DOHH2 (cell line): ENCODE measurements around the gene CDH4.

ENCODE experiments used
- H3F3A ChIP-seq: fragments of 200-600 bp; sonication (generic), shearing (Covaris generic); 2 replicates; pipeline ENCODE4 v1.6.0; 2016; ENCODE audit warnings: antibody characterized with exemption, mild to moderate bottlenecking; ENCODE audit not compliant: control insufficient read depth, insufficient read depth
- H3K27ac ChIP-seq: fragments of 200-600 bp; sonication (generic); 2 replicates; pipeline ENCODE4 v1.5.1; 2014; ENCODE audit warnings: low read depth, mild to moderate bottlenecking, low read length, moderate library complexity
- H3K27me3 ChIP-seq: fragments of 200-600 bp; sonication (generic); 2 replicates; pipeline ENCODE4 v1.6.1; 2014; ENCODE audit warnings: mild to moderate bottlenecking, low read length, mixed read lengths; ENCODE audit not compliant: control insufficient read depth
- H3K36me3 ChIP-seq: fragments of 200-600 bp; sonication (generic); 2 replicates; pipeline ENCODE4 v1.6.1; 2014; ENCODE audit warnings: mild to moderate bottlenecking, low read length, moderate library complexity, mixed read lengths; ENCODE audit not compliant: control insufficient read depth
- H3K4me1 ChIP-seq: fragments of 200-600 bp; sonication (generic); 2 replicates; pipeline ENCODE4 v1.6.1; 2014; ENCODE audit warnings: mild to moderate bottlenecking, low read length, mixed read lengths; ENCODE audit not compliant: control insufficient read depth
- H3K4me2 ChIP-seq: fragments of 200-600 bp; sonication (generic); 2 replicates; pipeline ENCODE4 v1.6.0; 2014; ENCODE audit warnings: mild to moderate bottlenecking, low read length, moderate library complexity
- H3K4me3 ChIP-seq: fragments of 200-600 bp; sonication (generic); 2 replicates; pipeline ENCODE4 v1.5.1; 2014; ENCODE audit warnings: mild to moderate bottlenecking, low read length, mixed read lengths
- H3K79me2 ChIP-seq: fragments of 200-600 bp; sonication (generic); 2 replicates; pipeline ENCODE4 v1.6.1; 2014; ENCODE audit warnings: mild to moderate bottlenecking, low read length, mixed read lengths; ENCODE audit not compliant: control insufficient read depth
- H3K9me2 ChIP-seq: fragments of 200-600 bp; sonication (generic); replicated peaks from 2 replicates; pipeline ENCODE4 v1.6.1; 2014; ENCODE audit warnings: mild to moderate bottlenecking, low read length, mixed read lengths; ENCODE audit not compliant: control insufficient read depth
- H3K9me3 ChIP-seq: fragments of 200-600 bp; sonication (generic); 2 replicates; pipeline ENCODE4 v1.6.1; 2014; ENCODE audit warnings: antibody characterized with exemption, low read length, mixed read lengths; ENCODE audit not compliant: control insufficient read depth, insufficient read depth
- H4K20me1 ChIP-seq: fragments of 200-600 bp; sonication (generic); 2 replicates; pipeline ENCODE4 v1.6.0; 2014; ENCODE audit warnings: low read depth, mild to moderate bottlenecking, antibody characterized with exemption, low read length, moderate library complexity; ENCODE audit not compliant: control insufficient read depth, insufficient read depth
- EZH2phosphoT487 ChIP-seq: fragments of 200-600 bp; sonication (generic); IDR thresholded peaks from 2 replicates; pipeline ENCODE4 v1.6.1; 2017; ENCODE audit warnings: borderline replicate concordance, mild to moderate bottlenecking, antibody characterized with exemption, low read length, moderate library complexity, mixed read lengths
- TF ChIP-seq, protein P1 (sequence below): fragments of 200-600 bp; sonication (generic); IDR thresholded peaks from one replicate; pipeline ENCODE4 v1.5.1; 2014; ENCODE audit warnings: antibody characterized with exemption, mild to moderate bottlenecking, low read depth, low read length; ENCODE audit not compliant: poor library complexity, severe bottlenecking

CDH4 gene

GRCh38 chr20:61932199-61932592, 680.1 kb downstream of the CDH4 start:
- Histone ChIP-seq H3K27me3 (no peaks in the 10 kb centered on the region), H3K9me3 (no peaks in the 10 kb centered on the region), H3F3A (no peaks in the 10 kb centered on the region), H3K4me2 (no peak overlapping the region), H3K36me3 (no peaks in the 10 kb centered on the region), H3K79me2 (no peaks in the 10 kb centered on the region), H3K4me1 (no peaks in the 10 kb centered on the region), H4K20me1 (no peaks in the 10 kb centered on the region), H3K27ac (no peak overlapping the region), H3K4me3 (no peak overlapping the region), H3K9me2 (no peaks in the 10 kb centered on the region)
- no peak for TF ChIP-seq EZH2phosphoT487
- TF ChIP-seq, protein P1, sequence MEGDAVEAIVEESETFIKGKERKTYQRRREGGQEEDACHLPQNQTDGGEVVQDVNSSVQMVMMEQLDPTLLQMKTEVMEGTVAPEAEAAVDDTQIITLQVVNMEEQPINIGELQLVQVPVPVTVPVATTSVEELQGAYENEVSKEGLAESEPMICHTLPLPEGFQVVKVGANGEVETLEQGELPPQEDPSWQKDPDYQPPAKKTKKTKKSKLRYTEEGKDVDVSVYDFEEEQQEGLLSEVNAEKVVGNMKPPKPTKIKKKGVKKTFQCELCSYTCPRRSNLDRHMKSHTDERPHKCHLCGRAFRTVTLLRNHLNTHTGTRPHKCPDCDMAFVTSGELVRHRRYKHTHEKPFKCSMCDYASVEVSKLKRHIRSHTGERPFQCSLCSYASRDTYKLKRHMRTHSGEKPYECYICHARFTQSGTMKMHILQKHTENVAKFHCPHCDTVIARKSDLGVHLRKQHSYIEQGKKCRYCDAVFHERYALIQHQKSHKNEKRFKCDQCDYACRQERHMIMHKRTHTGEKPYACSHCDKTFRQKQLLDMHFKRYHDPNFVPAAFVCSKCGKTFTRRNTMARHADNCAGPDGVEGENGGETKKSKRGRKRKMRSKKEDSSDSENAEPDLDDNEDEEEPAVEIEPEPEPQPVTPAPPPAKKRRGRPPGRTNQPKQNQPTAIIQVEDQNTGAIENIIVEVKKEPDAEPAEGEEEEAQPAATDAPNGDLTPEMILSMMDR: no peak

DNA sequence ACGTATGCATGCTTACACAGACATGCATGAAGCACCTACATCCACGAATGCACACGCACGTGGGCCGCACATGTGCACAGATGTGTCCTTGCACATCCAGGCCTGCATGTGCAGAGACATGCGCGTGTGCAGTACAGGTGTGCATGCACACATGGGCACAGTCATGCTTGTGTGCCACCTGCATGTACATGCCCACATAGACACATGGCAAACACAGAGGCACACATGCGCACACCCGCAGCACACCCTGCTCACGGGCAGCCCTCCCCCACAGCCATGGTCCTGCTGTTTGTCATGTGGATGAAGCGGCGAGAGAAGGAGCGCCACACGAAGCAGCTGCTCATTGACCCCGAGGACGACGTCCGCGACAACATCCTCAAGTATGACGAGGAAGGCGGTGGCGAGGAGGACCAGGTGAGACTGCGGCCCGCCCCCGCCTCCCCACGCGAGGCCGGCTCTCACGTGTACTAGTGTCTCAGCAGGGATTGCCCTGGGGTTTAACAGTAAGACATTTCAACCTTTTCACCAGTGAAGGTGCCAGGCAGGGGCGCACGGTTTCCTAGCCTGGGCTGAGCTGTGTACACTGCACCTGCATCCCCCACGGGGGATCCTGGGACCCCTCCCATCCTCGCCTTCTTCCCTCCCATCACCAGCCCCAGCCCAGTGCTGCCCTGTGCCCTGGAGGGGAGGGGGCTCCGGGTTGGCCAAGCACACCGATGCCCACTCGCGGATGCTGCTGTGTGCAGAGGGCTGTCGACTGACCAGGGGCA, 680.8 kb downstream of the CDH4 start:
- H3K4me2 ChIP-seq: no peak overlapping the region
- no peaks in the 10 kb centered on the region for H3K9me3 ChIP-seq
- no peaks in the 10 kb centered on the region for H4K20me1 ChIP-seq
- H3K9me2 ChIP-seq: no peaks in the 10 kb centered on the region
- H3K36me3 ChIP-seq: no peaks in the 10 kb centered on the region
- H3K79me2 ChIP-seq: no peaks in the 10 kb centered on the region
- no peaks in the 10 kb centered on the region for H3F3A ChIP-seq
- H3K4me3 ChIP-seq: no peak overlapping the region
- H3K4me1 ChIP-seq: no peaks in the 10 kb centered on the region
- no peaks in the 10 kb centered on the region for H3K27me3 ChIP-seq
- TF ChIP-seq, protein P1: no peak
- no peak for TF ChIP-seq EZH2phosphoT487
- no peak overlapping the region for H3K27ac ChIP-seq

GRCh38 chr20:61933481-61933950, 681.5 kb downstream of the CDH4 start:
- no peaks in the 10 kb centered on the region for H4K20me1 ChIP-seq
- no peaks in the 10 kb centered on the region for H3K9me2 ChIP-seq
- TF ChIP-seq, protein P1: no peak
- TF ChIP-seq EZH2phosphoT487: no peak
- H3K9me3 ChIP-seq: no peaks in the 10 kb centered on the region
- no peak overlapping the region for H3K27ac ChIP-seq
- no peak overlapping the region for H3K4me2 ChIP-seq
- H3K4me1 ChIP-seq: no peaks in the 10 kb centered on the region
- no peaks in the 10 kb centered on the region for H3F3A ChIP-seq
- H3K36me3 ChIP-seq: no peaks in the 10 kb centered on the region
- no peaks in the 10 kb centered on the region for H3K27me3 ChIP-seq
- H3K79me2 ChIP-seq: no peaks in the 10 kb centered on the region
- H3K4me3 ChIP-seq: no peak overlapping the region
